Activated T-cell treated with anti-CD3 and anti-CD28 coated beads for 48 hours (primary cell): ENCODE results near the gene RAVER2.

Source experiments
- DNase-seq: peaks from one replicate; pipeline ENCODE4 v3.0.0-alpha.2; 2020; ENCODE audit warnings: low read depth

The RAVER2 gene

DNA sequence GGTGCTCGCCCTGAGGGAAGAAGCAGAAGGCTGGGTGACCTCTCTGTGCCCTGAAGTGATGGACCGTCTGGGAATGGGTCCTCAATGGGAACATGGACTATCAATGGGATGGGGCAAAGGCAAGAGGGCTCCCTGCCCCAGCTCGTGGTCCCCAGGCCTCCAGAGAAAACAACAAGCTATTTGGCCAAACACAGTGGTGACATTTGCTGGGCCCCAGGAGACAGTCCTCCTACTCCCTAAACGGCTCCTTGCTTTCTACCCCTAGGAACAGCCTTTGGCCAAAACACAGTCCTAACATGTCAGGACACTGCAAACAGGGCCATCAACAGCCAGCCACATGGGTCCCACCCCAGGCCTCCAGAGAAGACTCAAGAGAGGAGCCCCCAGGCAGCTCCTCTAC lies 102.8 kb downstream of the RAVER2 start:
- DNase-seq, result no peak

DNA sequence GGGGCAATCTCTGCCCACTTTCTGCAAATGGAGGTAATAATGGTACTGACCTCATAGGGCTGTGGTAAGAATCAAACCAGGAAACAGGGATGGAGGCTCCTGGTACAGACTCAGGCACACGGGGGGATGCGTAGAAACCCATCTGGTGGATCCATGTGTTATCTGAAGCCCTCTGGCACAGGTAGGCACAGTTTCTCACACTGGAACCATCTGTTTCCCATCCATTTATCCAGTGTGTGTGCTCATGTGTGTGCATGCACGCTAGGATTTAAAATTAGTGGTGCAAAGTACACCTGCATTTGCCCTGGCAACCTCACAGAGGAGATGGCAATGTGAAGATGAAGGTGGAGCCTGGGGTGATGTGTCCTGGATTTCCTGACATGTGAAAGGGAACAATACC lies 103.3 kb downstream of the RAVER2 start:
- no peak for DNase-seq

DNA sequence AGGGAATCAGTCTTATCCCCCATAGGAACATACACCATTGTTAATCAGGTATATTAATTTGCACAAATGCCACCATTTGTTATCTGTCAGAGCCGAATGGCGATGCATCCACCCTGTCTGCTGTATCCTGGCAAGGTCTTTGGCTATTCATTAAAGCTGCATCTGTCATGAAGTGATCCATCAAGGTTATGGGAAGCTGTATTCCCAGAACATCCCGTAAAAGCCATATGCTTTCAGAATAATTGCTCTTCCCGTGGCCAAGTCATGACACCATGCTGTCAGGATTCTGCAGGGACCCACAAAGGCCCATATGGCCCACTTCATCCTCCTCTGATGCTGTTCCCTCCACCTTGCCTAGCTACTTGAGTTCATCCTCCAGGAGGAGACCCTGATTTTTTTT lies 103.9 kb downstream of the RAVER2 start:
- DNase-seq, result no peak

DNA sequence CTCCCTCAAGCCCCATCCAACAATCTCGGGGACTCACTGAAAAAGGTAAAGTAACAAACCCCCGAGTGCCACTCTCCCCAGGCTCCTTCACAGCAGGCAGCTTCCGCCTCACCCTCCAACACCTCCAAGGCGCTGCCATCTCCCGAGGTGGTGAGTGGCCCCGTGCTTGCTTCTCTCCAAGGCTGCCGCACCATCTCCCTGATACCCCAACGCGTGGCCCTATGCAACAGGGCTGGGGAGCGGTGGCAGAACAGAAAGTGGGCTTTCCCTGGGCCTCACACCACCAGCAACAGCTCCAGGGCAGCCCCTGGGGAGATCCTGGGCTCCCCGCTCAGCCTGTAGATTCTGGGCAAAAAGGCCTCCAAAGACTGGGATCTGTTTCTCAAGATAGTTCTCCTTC lies 105.1 kb downstream of the RAVER2 start:
- DNase-seq, result no peak

DNA sequence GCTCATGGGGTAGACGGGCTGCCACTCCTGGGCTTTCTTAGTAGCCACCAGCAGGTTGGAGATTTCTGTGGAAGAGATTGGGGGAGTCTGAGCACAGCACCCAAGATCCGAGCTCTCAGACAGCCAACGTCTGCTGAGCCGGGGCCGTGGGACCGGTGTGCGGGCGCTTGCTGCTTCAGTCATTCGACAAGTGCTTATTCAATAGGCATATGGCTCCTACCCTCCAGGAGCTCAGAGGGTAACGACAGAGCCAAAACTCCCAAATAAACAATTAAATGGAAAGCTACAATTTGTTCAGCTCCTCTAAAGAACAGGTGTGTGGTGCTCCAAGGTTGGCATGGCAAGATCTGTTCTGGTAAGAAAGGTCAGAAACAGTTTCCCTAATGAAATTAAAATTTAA lies 106.0 kb downstream of the RAVER2 start:
- no peak for DNase-seq

DNA sequence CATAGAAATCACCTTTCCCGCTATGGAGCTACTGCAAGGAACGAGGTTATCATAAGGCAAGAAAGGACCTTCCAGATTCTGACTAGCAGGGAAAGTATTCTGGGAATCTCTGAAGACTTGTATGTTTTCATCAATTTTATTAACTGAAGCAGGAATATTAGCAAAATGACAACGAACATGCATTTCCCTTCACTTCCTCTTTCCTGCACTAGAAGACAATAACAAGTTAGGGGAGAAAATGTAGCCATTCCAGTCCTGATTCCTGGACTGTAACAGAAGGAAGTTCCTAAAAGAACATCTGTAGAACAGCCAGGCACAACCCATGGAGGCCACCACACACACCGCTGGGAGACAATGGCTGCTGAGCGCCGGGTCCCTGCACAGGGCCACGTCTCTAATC lies 106.8 kb downstream of the RAVER2 start:
- DNase-seq, result no peak

DNA sequence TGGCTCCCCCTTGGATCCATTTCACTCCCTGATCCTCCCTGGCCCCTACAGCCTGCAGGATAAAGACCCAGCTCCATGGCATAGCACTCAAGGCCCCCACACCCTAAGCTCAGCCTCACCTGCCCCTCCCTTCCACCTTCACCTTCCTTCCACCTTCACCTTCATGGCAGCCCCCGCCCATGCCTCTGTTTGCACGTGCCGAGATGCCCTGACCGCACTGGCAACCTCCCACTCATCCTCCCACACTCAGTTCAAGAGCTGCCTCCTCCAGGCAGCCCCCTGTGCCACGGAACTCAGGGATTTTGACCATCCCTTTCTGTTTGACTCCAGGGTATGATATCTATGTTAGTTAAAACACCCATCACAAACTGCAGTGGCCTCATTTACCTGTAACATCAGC lies 109.8 kb downstream of the RAVER2 start:
- no peak for DNase-seq

DNA sequence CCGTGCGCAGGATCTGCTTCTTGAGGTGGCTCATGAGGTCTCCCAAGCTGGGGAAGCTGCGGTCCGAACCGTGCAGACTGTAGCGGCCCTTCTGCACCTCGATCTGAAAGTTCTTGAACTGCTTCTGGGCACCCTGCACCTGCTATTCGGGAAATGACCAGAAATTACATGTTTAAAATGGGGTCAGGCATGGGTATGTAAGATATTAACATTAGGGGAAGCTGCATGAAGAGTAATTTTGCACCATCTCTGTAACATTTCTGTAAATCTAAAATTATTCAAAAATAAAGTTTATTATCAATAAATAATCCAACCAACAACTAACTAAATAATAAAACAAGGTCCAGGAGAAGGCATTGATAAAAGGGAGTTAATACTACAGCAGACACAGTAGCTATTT lies 110.7 kb downstream of the RAVER2 start:
- no peak for DNase-seq

DNA sequence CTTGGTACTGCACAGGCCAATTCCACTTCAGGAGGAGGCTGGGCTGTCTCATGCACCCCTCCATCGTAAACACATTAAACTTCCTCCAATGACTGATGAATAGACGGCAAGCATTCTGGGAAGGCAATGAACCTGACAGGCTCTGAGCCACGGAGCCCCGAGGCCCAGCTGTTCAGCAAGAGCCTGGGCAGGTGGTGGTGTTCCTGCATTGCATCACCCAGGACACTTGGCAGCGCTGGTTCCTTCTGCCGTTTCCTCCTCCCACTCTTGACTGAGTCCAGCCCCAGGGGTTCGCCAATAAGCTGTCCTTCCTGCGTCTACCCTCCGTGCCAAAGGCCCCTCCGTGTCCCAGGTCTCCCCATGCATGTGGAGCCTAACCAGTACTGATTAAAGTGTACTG lies 111.7 kb downstream of the RAVER2 start:
- no peak for DNase-seq

DNA sequence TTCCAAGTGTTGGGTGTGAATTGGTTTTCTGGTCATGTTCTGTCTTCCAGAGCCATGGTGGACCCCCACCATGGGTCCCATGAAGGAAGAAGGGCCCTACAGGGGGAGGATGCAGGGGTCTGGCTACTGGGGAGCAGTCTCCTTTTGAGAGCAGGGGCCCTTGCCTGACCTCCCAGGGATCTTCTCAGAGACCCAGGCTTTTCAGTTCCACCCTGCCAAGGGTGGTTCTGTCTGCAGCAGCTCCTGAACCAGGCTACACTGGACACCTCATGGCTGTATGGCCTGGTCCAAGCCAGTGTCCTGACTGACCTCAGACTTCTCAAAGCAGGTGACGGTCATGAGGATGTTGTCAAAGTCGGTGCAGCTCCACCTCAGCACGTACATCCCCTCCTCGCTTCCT lies 112.5 kb downstream of the RAVER2 start:
- DNase-seq, result no peak

DNA sequence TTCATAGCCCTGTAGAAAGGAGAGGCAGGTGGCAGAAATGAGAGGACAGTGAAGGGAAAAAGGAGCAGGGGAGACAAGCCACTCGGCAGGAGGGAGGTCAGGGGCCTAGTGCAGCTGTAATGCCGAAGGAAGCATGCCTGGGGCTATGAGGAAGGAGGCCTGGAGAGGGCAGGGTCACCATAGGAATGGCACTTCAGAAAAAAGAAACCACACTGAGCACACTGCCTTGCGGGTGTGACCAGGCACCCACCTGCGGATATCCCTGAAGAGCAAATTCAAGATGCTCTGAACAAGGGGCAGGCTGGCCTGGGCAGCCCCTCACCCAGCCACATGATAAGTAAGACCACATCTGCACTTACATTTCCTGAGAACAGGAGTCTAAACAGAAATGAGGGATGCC lies 116.7 kb downstream of the RAVER2 start:
- DNase-seq, result no peak

DNA sequence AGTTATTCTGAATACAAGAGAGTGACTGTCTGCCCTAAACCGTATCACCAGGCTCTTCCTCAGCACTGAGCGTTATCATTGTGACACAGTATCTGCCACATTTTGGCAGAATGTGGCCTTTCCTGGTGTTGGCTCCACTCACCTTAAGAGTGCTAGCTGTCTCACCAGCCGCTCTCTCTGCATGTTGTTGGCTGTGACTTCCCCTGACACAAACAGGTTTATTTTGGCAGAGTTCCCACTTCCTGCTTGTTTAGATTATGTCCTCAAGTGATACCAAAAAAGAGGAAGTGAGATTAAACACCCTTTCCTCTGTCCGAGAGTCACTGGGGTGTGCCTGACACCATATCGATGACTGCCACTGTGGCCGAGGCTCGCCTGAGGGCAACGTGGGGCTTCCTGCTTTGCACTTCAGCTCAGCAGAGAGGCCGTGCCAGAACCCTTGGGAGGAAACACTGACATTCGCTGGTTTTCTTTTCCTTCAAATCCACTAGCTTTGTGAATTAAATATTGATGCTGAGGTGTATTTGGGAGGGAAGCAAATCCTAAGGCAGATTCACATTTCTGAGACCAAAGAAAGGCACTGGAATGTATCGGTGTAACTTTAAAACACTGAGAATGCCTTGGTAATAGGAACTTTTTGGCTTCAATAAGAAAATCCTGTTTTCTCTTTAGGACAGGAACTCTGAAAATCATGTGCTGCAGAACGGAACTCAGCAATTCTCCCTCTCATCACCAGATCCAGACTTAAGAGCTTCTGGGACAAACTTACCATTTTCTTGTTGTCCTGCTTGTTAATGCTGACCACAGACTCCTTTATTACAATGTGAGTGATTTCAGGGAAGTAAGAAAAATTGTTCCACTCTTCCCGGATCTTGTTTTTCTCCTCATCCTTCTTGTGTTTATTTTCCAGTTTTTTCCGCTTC lies 119.4 kb downstream of the RAVER2 start:
- DNase-seq, result peak; percentile 18

DNA sequence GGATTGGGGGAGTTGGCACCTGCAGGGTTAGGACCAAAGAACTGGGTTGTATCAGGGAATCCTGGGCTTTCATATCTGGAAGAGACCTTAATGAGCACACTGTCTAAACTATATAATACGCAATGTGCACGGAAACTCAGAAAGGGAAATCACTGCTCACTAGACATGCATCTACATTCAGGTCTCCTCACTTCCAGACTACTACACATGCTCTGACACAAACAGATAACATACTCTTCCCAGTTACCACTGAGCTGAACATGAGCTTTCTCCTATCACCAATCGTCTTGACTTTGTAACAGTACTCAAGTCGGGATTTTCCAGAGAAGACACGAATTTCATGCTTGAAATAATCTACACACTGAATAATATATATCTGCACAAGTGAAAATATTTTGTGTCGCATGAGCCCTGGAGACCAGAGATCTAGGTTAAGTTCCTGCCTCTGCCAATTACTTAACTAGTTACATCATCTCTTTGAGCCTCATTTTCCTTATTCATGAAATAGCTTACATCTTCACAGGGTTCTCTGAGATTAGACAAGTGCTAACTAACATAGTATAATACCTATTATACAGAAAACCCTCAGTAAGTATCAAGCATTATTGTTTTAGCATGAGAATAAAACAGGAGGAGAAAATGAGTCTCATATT lies 120.4 kb downstream of the RAVER2 start:
- DNase-seq, result no peak

DNA sequence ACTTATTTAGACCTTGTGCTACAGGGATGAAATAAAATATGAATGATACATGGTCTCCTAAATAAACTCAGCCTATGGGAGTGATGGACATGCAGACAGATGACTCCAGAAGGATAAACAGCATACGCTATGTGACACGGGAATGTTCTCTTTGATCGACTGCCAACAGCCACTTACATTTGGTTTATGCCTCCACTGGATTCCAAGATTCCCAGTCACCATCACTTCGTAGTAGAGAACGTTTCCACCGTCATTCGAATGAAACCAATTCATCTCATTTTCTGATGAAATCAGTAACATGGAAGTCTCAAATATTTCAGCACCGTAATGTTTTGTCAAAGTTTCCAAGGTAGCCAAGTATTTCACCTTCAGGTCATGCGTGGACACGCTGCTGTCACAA lies 121.8 kb downstream of the RAVER2 start:
- no peak for DNase-seq

DNA sequence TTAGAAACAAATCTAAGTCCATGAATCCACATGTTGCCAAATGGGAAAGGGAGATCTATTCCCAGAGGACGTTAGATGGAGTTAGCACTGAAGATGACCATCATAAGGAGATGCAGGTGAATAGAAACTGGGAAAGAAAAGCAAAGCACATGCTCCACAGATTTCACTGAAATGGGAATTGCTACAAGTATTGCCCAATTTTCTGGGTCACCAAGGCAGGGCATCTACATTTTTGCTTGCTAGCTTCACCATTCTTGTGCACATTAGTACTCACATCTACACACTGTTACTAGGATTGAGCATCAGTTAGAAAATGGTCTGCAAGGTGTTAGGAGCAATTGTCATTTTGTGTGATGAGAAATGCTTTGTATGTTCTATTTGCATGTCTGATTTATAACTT lies 122.4 kb downstream of the RAVER2 start:
- no peak for DNase-seq

DNA sequence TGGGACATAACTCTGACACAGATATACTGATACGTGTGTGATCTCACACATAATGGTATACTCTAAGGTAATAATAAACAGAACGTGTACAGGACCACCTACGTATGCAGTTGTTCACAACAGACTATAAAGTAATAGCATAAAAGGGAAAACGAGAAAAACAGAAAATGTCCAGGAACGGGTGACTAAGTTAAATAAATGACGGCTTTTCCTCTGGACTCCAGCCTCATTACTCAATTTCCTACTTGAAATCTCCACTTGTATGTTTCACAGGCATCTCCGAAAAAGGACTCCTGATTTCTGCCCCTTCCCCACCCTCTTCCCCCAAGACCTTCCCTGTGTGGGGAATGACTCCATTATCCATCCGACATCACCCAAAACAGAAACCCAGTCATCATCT lies 126.4 kb downstream of the RAVER2 start:
- DNase-seq, result no peak

DNA sequence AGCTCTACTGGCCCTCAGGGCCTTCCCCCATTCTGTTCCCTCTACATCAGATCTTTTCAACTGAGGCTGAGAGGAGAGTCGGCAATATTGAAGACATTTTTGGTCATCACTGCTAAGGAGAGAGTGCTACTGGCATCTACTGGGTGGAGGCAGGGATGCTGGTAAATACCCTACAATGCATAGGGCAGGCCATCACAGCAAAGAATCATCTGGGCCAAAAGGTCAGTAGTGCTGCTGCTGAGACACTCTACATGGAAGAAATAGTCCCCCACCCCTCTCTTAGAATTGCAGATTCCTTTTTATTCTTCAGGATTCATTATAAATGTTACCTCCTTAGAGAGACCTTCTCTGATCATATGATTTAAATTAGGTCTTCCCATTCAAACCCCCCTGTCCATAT lies 127.2 kb downstream of the RAVER2 start:
- DNase-seq, result no peak

DNA sequence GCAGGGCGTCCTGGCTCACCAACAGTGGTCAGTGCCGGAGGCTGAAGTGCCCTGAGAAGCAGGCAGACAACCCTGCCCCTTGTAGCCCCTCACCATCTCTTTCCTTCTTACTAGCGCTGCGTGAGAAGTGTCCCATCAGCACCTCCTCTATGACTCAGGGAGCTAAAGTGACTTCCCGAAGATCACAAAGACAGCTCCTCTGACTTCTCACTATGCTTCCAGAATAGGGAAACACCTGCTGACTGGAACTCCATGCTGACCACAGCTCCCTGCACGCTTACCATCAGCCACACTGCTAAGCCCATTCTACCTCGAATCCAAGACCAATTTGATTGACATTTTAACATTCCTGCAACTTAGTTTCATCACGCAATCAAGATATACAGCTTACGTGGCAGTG lies 128.7 kb downstream of the RAVER2 start:
- DNase-seq, result no peak

DNA sequence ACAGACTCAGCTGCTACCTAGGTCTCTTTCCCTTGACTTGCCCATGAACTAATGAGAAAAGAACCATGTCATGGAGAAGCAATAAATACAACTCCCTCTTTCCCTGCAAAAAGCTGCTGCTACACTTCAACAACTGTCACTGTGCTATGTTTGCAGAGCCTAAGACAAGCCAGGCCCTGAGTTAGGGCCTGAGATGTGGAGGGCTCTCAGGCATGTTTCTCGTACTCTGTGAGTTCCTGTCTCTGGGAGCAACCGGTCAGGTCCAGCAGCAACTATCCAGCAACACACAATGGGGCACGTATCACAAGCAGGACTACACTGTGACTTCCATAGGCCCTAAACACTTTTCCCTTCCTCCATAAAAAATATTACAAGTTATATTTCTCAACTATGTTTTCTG lies 129.8 kb downstream of the RAVER2 start:
- DNase-seq, result no peak

DNA sequence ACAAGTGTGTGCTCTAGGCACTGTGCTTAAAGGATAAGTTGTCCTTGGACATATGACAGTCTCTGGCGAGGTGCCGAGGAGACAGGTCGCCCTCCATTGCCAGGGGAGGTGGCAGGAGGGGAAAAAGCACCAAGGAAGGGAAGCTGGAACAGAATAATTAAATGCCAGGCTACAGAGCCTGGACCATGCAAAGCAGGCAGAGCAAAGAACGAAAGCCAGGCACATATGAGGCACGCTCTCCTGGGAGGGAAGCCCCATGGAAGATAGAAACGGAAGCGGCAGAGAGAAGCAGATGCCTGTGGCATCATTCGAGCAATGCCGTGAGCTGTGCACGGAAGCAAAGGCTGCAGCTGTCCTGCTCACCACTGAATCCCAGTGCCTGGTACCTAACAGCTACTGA lies 130.2 kb downstream of the RAVER2 start:
- DNase-seq, result no peak

DNA sequence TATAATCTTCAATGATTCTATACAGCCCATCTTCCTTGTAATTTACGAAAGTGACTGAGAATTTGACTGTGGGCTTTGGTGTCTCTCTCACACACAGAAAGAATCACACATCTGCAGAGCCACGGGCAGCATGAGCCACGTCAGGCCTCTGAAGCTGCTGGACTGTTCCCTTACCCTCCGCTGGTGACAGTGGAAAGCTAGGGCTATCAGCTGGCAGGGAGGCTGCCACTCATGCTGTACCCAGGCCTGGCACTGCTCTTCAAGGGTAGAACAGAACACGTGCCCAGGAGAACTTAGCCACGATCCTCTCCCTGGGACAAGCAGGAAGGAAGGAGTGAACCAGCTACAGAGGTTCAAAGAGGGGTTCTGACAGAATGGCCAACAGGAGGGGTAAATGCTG lies 130.7 kb downstream of the RAVER2 start:
- no peak for DNase-seq

DNA sequence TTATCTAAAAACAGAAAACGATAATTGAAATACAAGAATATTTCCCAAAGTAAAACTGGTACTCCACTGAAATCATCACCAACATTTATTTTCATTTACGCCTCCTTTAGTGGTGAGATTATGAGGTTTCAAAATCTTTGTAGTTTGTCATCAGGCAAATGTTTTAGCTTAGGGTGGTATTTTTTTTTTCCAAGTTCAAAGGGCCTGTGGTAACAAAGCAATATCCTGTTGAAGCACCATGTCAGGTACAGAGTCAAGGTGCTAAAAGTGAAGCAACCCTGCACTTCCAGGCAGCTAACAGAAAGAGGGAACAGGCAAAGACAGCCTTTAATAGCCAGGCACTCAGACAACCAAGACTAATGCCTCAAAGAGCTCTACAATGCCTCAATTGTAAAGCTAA lies 132.3 kb downstream of the RAVER2 start:
- no peak for DNase-seq

DNA sequence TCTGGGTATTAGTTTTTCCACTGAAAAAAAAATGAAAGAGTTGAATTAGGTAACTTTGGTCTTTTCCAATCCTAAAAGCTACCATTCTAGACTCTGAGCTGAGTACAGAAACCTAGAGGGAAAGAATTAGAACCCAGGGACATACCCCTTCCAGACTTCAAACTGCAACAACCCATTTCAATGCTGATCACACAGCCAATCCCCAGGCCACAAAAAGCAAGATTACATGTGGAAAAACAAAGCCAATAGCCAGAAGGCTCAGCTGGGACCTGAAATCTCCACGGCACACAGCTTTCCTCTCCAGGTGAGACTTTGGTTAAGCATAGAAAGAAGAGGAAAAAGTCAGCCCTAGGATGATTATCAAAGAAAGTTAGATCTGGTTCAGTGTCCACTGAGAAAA lies 132.7 kb downstream of the RAVER2 start:
- DNase-seq, result no peak

DNA sequence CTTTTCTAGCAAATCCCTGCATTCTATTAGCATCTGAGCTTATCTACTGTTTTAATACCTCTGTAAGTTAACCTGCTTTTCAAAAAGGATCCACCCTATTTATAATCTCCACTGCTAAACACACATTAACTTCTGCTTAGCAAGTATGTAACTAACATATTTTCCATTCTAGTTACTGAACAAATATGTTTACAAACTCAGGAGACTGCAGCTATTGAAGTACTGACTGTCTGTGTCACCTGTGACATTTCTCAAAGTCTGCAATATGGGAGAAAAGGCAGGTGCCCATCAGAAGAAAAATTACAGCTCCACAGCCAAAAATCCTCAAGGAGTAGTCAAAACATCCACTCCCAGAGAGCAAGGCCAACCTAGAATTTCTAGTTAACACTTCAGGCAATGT lies 133.2 kb downstream of the RAVER2 start:
- DNase-seq, result no peak
